ENCODE results near the gene UNC13D. TPM values are rescaled to one million over a fixed set of nuclear protein-coding genes. Genes with fewer than 3 reads are reported as not detected.

The UNC13D gene
- total RNA-seq, 2 donors from 2014 or later = 25.9 to 35.0 TPM

DNA sequence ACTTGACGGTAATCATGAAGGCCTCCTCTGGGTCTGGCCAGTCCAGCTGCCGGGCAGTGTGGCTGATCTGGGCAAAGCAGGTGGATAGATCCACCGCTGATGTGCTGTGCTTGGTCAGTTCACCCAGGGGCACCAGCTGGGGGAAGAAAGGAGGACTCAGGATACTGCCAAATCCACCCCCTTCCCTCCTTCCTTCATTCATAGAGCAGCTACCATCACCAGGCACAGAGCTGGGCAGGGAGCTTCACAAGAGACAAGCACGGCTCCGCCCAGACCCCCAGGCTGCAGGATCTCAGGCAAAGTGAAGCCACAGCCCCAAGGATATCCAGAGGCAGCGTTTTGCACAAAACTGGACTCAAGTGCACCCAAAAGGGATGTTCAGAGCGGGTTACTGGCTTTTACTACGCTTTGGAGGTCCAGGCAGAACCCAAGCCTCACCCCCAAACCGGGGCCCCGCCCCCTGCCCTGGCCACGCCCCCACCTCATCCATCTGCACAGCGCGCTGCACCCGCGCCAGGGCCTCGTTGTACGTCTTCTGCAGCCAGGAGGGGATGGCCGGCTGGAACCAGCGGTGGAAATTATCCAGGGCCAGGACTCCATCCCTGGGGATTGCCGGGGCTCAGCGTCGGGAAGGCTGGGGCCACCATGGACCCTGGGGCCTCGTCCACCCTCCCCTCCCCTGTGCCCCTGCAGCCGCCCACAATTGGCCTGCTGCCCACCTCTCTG lies 9.1 kb downstream of the UNC13D start:
- Histone ChIP-seq H3K27ac (no peak overlapping the region), H3K9ac (ENCODE audit: low read depth in 2 of 2, low read length in 2 of 2) (no peak overlapping the region), H3K4me1 (no peaks in the 10 kb centered on the region), H3K9me3 (no peaks in the 10 kb centered on the region), H3K4me3 (no peak overlapping the region), H3K27me3 (no peaks in the 10 kb centered on the region), H3K36me3 (no peaks in the 10 kb centered on the region)
- intact Hi-C loops (cut with DNase I) = no loop called here
- no peak for DNase-seq
- TF ChIP-seq, protein P1, sequence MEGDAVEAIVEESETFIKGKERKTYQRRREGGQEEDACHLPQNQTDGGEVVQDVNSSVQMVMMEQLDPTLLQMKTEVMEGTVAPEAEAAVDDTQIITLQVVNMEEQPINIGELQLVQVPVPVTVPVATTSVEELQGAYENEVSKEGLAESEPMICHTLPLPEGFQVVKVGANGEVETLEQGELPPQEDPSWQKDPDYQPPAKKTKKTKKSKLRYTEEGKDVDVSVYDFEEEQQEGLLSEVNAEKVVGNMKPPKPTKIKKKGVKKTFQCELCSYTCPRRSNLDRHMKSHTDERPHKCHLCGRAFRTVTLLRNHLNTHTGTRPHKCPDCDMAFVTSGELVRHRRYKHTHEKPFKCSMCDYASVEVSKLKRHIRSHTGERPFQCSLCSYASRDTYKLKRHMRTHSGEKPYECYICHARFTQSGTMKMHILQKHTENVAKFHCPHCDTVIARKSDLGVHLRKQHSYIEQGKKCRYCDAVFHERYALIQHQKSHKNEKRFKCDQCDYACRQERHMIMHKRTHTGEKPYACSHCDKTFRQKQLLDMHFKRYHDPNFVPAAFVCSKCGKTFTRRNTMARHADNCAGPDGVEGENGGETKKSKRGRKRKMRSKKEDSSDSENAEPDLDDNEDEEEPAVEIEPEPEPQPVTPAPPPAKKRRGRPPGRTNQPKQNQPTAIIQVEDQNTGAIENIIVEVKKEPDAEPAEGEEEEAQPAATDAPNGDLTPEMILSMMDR (IDR thresholded peaks at IDR 0.05) = no peak

DNA sequence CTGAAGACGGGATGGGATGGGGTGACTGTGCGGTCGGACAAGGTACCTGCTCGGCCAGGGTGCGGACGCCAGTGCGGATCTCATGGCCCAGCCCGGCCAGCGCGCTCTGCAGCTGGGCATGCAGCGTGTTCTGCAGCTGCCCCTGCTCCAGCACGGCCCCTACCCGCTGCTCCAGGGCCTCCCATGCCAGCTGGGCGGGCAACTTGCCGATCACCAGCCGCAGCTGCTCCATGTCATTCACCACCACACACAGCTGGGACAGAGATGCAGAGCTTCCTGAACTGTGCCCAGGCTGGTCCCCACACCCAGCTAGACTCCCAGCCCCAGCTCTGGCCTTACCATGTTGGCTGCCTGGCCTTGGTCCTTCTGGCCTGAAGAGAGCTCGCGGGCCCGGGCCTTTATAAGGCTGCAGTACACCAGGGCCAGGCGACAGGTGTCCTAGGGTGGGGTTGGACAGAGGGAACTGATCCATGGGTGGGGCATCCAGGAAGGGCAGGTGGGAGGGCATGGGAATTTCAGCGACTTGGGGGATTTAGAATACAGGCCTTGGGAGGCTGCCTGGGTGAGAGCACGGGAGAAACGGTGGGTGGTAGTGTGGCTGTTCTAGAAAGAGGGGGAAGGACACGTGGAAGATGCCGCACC lies 9.8 kb downstream of the UNC13D start:
- intact Hi-C loops (cut with DNase I) = no loop called here
- Histone ChIP-seq H3K36me3 (no peaks in the 10 kb centered on the region), H3K4me3 (no peak overlapping the region), H3K27me3 (no peaks in the 10 kb centered on the region), H3K27ac (no peak overlapping the region), H3K4me1 (no peaks in the 10 kb centered on the region), H3K9me3 (no peaks in the 10 kb centered on the region), H3K9ac (ENCODE audit: low read depth in 2 of 2, low read length in 2 of 2) (no peak overlapping the region)
- TF ChIP-seq, protein P1 (IDR thresholded peaks at IDR 0.05) = no peak
- DNase-seq = no peak

DNA sequence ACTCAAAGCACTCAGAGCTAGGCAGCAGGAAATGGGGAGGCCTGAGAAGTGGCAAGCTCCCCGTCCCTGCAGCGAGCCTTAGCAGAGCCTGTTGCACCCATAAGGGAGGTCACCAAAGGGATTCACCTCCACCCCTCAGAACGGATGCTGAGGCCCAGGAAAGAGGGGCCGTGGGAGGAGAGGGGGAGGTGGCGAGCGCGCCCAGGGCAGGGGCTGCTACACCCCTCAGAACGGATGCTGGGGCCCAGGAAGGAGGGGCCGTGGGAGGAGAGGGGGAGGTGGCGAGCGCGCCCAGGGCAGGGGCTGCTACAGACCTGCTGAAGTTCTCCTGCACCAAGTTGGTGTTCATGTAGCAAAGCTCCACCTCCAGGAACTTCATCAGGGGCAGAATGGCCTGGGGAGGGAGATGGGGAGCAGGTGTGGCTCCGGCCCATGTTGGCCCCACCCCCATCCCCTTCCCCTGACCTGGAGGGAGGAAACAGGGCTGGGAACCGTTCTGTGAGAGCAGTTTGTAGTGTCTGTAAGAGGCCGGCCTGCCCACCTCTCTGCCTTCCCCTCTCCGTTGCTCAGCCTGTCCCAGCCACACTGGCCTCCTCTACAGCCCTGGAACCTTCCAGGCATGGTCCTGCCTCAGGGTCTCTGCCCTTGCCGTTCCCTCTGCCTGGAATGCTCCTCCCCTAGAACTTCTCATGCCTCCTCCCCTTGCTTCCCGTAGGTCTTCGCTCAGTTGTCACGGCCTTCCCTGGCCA lies 11.4 kb downstream of the UNC13D start:
- Histone ChIP-seq H3K27me3 (no peaks in the 10 kb centered on the region), H3K9me3 (no peaks in the 10 kb centered on the region), H3K4me3 (no peak overlapping the region), H3K36me3 (no peaks in the 10 kb centered on the region), H3K27ac (peak overlapping the region; percentile 36), H3K9ac (ENCODE audit: low read depth in 2 of 2, low read length in 2 of 2) (peak overlapping the region in 1 of 2 donors; percentile 21), H3K4me1 (peaks cover 3% of the 10 kb centered on the region)
- DNase-seq = no peak
- TF ChIP-seq, protein P1 (IDR thresholded peaks at IDR 0.05) = no peak
- intact Hi-C loops (cut with DNase I) = no loop called here

DNA sequence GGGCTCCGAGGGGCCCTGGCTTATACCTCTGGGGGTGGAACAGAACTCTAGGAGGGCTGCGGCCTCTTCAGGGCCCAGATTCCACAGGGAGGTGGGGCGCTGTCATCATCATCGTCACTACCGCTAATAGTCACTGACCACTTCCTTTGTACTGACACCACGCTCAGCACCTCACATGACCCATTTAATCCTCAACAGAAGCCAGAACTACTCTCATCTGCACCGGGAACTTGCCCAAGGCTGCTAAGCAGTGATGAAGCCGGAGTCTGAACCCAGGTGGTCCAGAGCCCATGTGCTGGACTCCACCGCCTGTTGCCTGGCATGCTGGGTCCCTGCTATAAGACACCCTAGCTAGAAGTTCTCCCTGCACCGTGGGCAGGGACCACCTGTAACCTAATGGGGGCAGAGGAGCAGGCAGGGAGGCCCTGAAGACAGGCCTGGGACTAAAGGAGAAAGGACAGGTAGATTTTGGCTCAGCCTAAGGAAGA lies 12.0 kb downstream of the UNC13D start:
- Histone ChIP-seq H3K9me3 (no peaks in the 10 kb centered on the region), H3K9ac (ENCODE audit: low read depth in 2 of 2, low read length in 2 of 2) (peak overlapping the region in 1 of 2 donors; percentile 21), H3K27ac (peak overlapping the region; percentile 36), H3K27me3 (no peaks in the 10 kb centered on the region), H3K36me3 (no peaks in the 10 kb centered on the region), H3K4me1 (peaks cover 4% of the 10 kb centered on the region), H3K4me3 (no peak overlapping the region)
- TF ChIP-seq, protein P1 (IDR thresholded peaks at IDR 0.05) = no peak
- no peak for DNase-seq
- intact Hi-C loops (cut with DNase I) = no loop called here

DNA sequence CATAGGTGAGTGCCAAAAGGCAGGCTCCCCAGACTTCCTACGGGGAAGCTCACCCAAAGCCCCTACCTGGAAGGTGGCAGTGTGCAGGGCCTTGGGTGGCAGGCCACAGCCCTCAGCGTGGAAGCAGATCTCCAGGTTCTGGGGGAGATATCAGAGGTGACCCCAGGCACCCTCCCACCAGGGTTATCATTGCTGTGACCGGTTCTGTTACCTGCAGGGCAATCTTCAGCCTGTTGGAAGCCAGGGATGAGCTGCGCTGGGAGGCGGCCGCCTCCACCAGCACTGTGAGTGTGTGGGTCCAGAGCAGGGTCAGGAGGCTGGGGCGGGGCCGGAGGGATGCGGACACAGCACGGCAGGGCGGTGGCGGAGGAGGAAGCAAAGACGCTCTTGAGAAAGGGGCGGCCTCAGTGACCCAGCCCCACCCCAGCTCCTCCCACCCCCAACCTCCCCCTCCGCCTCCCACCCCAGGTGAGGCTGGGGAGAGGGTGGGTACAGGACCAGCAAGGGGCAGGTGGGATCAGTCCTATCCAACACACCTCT lies 13.1 kb downstream of the UNC13D start:
- Histone ChIP-seq H3K36me3 (no peaks in the 10 kb centered on the region), H3K27ac (peak overlapping the region; percentile 33), H3K9ac (ENCODE audit: low read depth in 2 of 2, low read length in 2 of 2) (peak overlapping the region in 1 of 2 donors; percentile 71), H3K9me3 (no peaks in the 10 kb centered on the region), H3K27me3 (no peaks in the 10 kb centered on the region), H3K4me3 (peak overlapping the region; percentile 4), H3K4me1 (peaks cover 4% of the 10 kb centered on the region)
- no peak for DNase-seq
- TF ChIP-seq, protein P1 (IDR thresholded peaks at IDR 0.05) = no peak
- intact Hi-C loops (cut with DNase I) = no loop called here

Data from colonic mucosa (tissue), 4 donors.